ENCODE results near the gene SECISBP2L.

Gene SECISBP2L

GRCh38 chr15:48972750-48973503, 73.3 kb downstream of the SECISBP2L start:
- ATAC-seq: no peak
- TF ChIP-seq PATZ1 (CRISPR knock-in tag; IDR thresholded peaks at IDR 0.05; ENCODE audit: borderline replicate concordance) (no peak), TSHZ2 (CRISPR knock-in tag; IDR thresholded peaks at IDR 0.05) (no peak), SNAI2 (CRISPR knock-in tag; IDR thresholded peaks at IDR 0.05) (no peak), ZNF565 (CRISPR knock-in tag; conservative IDR thresholded peaks at IDR 0.05; ENCODE audit: low read depth) (no peak), RARB (CRISPR knock-in tag; IDR thresholded peaks at IDR 0.05) (no peak), ESRRG (CRISPR knock-in tag; IDR thresholded peaks at IDR 0.05) (no peak), TCF4 (CRISPR knock-in tag; IDR thresholded peaks at IDR 0.05; ENCODE audit: borderline replicate concordance) (no peak), ARNTL (CRISPR knock-in tag; IDR thresholded peaks at IDR 0.05; ENCODE audit: borderline replicate concordance, low read depth) (no peak), OSR1 (CRISPR knock-in tag; IDR thresholded peaks at IDR 0.05) (no peak), CREB5 (CRISPR knock-in tag; IDR thresholded peaks at IDR 0.05; ENCODE audit: low read depth) (no peak), ZNF70 (CRISPR knock-in tag; IDR thresholded peaks at IDR 0.05) (no peak), CSRNP3 (CRISPR knock-in tag; IDR thresholded peaks at IDR 0.05) (no peak), CSDC2 (CRISPR knock-in tag; IDR thresholded peaks at IDR 0.05) (no peak), ZC3H10 (CRISPR knock-in tag; IDR thresholded peaks at IDR 0.05) (no peak), ZNF8 (CRISPR knock-in tag; IDR thresholded peaks at IDR 0.05) (no peak)

GRCh38 chr15:48970926-48971325, 75.3 kb downstream of the SECISBP2L start:
- ATAC-seq: 0 out of 3 replicates have a peak, but pooled peaks have one; percentile 8

- TF ChIP-seq BACH2 (CRISPR knock-in tag; IDR thresholded peaks at IDR 0.05; ENCODE audit: borderline replicate concordance) (no peak), ARNTL (CRISPR knock-in tag; IDR thresholded peaks at IDR 0.05; ENCODE audit: borderline replicate concordance, low read depth) (no peak), ESRRG (CRISPR knock-in tag; IDR thresholded peaks at IDR 0.05) (no peak), ZFP30 (CRISPR knock-in tag; IDR thresholded peaks at IDR 0.05) (no peak), CREB5 (CRISPR knock-in tag; IDR thresholded peaks at IDR 0.05; ENCODE audit: low read depth) (no peak), PPARA (CRISPR knock-in tag; IDR thresholded peaks at IDR 0.05; ENCODE audit: borderline replicate concordance) (no peak), ZNF565 (CRISPR knock-in tag; conservative IDR thresholded peaks at IDR 0.05; ENCODE audit: low read depth) (no peak), CSRNP3 (CRISPR knock-in tag; IDR thresholded peaks at IDR 0.05) (no peak), SNAI2 (CRISPR knock-in tag; IDR thresholded peaks at IDR 0.05) (no peak), ISL1 (CRISPR knock-in tag; IDR thresholded peaks at IDR 0.05) (no peak), POU6F1 (CRISPR knock-in tag; IDR thresholded peaks at IDR 0.05; ENCODE audit: borderline replicate concordance, low read depth) (no peak), PATZ1 (CRISPR knock-in tag; IDR thresholded peaks at IDR 0.05; ENCODE audit: borderline replicate concordance) (no peak), GLIS3 (CRISPR knock-in tag; IDR thresholded peaks at IDR 0.05) (no peak)
- ATAC-seq: no peak
These were observed 78.2 kb downstream of the SECISBP2L start for GRCh38 chr15:48968066-48968465.
